Esophagus squamous epithelium (tissue), 4 donors: ENCODE results near the gene OCA2.

ENCODE experiments used
- CTCF ChIP-seq, 6 experiments: fragments of 450-650 bp in 4 of 6; fragments of 200-600 bp in 2 of 6; sonication (generic) in 2 of 6; IDR thresholded peaks; one replicate each; pipeline ENCODE4 v1.5.1; 2016 to 2019; ENCODE audit warnings: antibody characterized with exemption in 6 of 6, mild to moderate bottlenecking in 4 of 6, moderate library complexity in 4 of 6
- POLR2A ChIP-seq, 4 donors: fragments of 450-650 bp; IDR thresholded peaks; one replicate each; pipeline ENCODE4 v1.6.1; 2017; ENCODE audit warnings: antibody characterized with exemption in 4 of 4, mild to moderate bottlenecking in 4 of 4, moderate library complexity in 3 of 4

- TF ChIP-seq CTCF (IDR thresholded peaks at IDR 0.05) (no peak), POLR2A (IDR thresholded peaks at IDR 0.05) (no peak)
Observed at GRCh38 chr15:27951191-27951890, 147.8 kb downstream of the OCA2 start.
